Vagina (tissue), 2 donors: ENCODE data around the gene QPCTL. TPM values are rescaled to one million over a fixed set of nuclear protein-coding genes. Genes with fewer than 3 reads are reported as not detected.
A peak's percentile ranks its signal among the peaks of the same experiment; 100 is the strongest.

Source experiments
- DNase-seq, 2 donors: peaks; one replicate each; pipeline ENCODE4 v3.0.0-alpha.2; 2017; ENCODE audit errors: extremely low spot score in 2 of 2
- H3K27ac ChIP-seq: fragments of 200-600 bp; sonication (generic); one replicate; pipeline ENCODE4 v1.5.1; 2019
- H3K27me3 ChIP-seq: fragments of 200-600 bp; sonication (generic); one replicate; pipeline ENCODE4 v1.5.1; 2019
- H3K36me3 ChIP-seq, 2 donors: fragments of 200-600 bp; sonication (generic); one replicate each; pipeline ENCODE4 v1.5.1; 2017 to 2019
- H3K4me1 ChIP-seq: fragments of 200-600 bp; sonication (generic); one replicate; pipeline ENCODE4 v1.5.1; 2019
- H3K4me3 ChIP-seq, 2 donors: fragments of 200-600 bp; sonication (generic); 1 replicate in 1 of 2; 2 replicates in 1 of 2; pipeline ENCODE4 v1.5.1; 2016 to 2019
- H3K9me3 ChIP-seq: fragments of 200-600 bp; sonication (generic); one replicate; pipeline ENCODE4 v1.5.1; 2019
- POLR2A ChIP-seq, 2 donors: fragments of 450-650 bp; IDR thresholded peaks; one replicate each; pipeline ENCODE4 v1.6.1; 2017; ENCODE audit warnings: antibody characterized with exemption in 2 of 2, mild to moderate bottlenecking in 2 of 2, moderate library complexity in 2 of 2
- POLR2AphosphoS5 ChIP-seq, 2 donors: sonication (generic); formaldehyde crosslinking; IDR thresholded peaks; one replicate each; pipeline ENCODE4 v1.9.0; 2017; ENCODE audit warnings: antibody characterized with exemption in 2 of 2, mild to moderate bottlenecking in 2 of 2, low read depth in 1 of 2; ENCODE audit not compliant: insufficient read depth in 1 of 2
- intact Hi-C: fragments of 100-400 bp; cut with DNase I; formaldehyde crosslinking; loops from one replicate; pipeline ENCODE4 v1.15.1; 2023
- total RNA-seq: library from RNA; depleted of rRNA; stranded (reverse); fragments of >200 nt; gene quantifications from one replicate; pipeline ENCODE4 v1.2.3, GENCODE V29; 2016
- TF ChIP-seq, protein P1 (sequence below), 3 experiments: fragments of 450-650 bp in 2 of 3; fragments of 200-600 bp in 1 of 3; sonication (generic) in 1 of 3; IDR thresholded peaks; one replicate each; pipeline ENCODE4 v1.5.1; 2017 to 2019; ENCODE audit warnings: antibody characterized with exemption in 3 of 3, mild to moderate bottlenecking in 2 of 3, moderate library complexity in 2 of 3

Gene QPCTL
- total RNA-seq, 1 donor from 2014 or later, result 4.7 TPM

DNA sequence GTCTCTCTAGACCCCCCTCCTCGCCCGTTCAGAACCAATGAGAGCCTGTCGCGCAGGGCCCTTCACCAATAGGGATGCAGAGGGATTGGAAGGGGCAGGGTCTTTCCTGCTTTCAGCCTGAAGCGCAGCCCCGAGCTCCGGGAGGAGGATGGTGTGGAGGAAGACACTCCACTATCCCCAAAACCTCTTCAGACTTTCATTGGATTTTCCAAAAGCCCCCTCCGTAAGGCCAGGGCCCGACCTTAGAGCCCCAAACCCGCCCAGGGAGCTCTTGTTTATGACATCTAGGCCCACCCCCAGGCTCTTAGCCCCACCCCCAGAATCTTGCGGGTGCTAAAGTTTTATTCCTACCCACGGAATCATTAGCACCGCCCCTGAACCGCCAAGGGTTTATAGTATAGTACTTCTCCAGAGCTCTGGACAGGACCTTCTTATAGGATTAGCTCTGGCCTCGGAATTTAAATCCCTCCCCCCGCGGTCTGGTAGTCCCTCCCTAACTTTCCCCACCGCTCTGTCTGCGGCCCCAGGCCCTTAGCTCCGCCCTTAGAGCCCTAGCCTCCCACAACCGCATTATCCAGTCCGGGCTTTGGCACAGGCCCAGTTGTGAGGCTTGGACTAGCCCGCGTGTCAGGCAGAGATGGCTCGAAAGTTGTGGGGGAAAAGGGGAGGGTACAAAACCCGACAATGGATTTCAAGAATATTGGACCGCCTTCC, 46.7 kb upstream of the QPCTL start:
- Histone ChIP-seq H3K4me3 (peak overlapping the region; percentile 27 to 38), H3K27ac (no peak overlapping the region), H3K9me3 (no peaks in the 10 kb centered on the region), H3K27me3 (no peaks in the 10 kb centered on the region), H3K36me3 (no peaks in the 10 kb centered on the region), H3K4me1 (peaks cover 45% of the 10 kb centered on the region)
- no peak for DNase-seq
- intact Hi-C loops, result no loop called here
- TF ChIP-seq POLR2AphosphoS5 (IDR thresholded peaks at IDR 0.05; ENCODE audit: insufficient read depth in 1 of 2, low read depth in 1 of 2), result no peak
- TF ChIP-seq, protein P1, sequence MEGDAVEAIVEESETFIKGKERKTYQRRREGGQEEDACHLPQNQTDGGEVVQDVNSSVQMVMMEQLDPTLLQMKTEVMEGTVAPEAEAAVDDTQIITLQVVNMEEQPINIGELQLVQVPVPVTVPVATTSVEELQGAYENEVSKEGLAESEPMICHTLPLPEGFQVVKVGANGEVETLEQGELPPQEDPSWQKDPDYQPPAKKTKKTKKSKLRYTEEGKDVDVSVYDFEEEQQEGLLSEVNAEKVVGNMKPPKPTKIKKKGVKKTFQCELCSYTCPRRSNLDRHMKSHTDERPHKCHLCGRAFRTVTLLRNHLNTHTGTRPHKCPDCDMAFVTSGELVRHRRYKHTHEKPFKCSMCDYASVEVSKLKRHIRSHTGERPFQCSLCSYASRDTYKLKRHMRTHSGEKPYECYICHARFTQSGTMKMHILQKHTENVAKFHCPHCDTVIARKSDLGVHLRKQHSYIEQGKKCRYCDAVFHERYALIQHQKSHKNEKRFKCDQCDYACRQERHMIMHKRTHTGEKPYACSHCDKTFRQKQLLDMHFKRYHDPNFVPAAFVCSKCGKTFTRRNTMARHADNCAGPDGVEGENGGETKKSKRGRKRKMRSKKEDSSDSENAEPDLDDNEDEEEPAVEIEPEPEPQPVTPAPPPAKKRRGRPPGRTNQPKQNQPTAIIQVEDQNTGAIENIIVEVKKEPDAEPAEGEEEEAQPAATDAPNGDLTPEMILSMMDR (IDR thresholded peaks at IDR 0.05), result no peak
- TF ChIP-seq POLR2A (IDR thresholded peaks at IDR 0.05), result no peak

DNA sequence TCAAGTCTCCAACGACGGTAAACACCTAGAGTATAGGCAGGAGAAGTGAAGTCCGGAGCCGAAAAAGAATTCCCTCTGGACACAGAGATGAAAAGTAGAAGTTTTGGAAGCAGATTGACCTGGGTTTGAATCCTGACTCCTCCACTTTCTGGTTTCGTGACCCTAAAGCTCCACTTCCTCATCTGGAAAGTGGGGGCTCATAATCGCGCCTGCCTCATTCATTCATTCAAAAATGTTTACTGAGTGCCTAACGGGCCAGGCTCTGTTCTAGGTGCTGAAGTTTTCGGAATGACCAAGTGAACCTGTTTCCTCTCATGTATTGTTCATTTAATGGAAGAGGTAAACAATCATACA, 46.1 kb upstream of the QPCTL start:
- DNase-seq, result no peak
- Histone ChIP-seq H3K4me3 (peak overlapping the region; percentile 27 to 38), H3K9me3 (no peaks in the 10 kb centered on the region), H3K4me1 (peaks cover 40% of the 10 kb centered on the region), H3K27ac (no peak overlapping the region), H3K36me3 (no peaks in the 10 kb centered on the region), H3K27me3 (no peaks in the 10 kb centered on the region)
- intact Hi-C loops, result no loop called here
- TF ChIP-seq, protein P1 (IDR thresholded peaks at IDR 0.05), result no peak
- TF ChIP-seq POLR2AphosphoS5 (IDR thresholded peaks at IDR 0.05; ENCODE audit: insufficient read depth in 1 of 2, low read depth in 1 of 2) (no peak), POLR2A (IDR thresholded peaks at IDR 0.05) (no peak)

DNA sequence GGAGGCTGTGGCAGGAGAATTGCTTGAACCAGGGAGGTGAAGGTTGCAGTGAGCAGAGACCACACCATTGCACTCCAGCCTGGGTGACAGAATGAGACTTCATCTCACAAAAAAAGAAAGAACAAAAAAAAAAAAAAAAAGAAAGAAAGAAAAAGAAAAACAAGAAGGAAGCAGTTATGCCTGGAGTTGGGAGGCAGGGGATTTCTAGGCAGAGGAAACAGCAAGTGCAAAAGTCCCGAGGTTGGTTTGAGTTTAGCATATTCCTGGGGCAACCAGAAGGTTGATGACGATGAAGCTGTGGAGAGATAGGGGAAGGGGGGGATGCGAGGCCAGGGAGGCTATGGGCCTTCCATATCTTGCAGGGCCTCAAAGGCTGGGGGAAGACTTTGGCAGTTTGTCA, 41.7 kb upstream of the QPCTL start:
- intact Hi-C loops, result no loop called here
- DNase-seq, result no peak

DNA sequence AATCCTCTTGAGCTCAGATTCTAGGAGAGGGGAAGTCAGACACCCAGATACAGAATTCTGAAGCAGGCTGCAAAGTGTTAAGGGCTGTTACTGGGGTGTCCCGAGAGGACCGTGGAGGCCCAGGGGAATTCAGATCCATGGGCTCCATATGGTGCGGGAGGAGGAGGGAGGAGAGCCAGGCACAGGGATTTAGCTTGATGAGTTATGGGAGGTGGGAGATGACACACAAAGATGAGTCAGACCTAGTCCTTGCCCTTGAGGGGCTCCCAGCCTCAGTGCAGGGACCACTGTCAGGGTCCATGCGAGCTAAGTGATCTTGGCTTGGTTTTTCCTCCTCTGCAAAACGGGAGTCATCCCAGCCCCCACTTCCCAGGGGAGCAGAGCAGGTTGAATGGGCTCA, 38.8 kb upstream of the QPCTL start:
- TF ChIP-seq POLR2A (IDR thresholded peaks at IDR 0.05), result no peak
- TF ChIP-seq POLR2AphosphoS5 (IDR thresholded peaks at IDR 0.05; ENCODE audit: insufficient read depth in 1 of 2, low read depth in 1 of 2), result no peak
- Histone ChIP-seq H3K4me3 (no peak overlapping the region), H3K27me3 (no peaks in the 10 kb centered on the region), H3K27ac (no peak overlapping the region), H3K4me1 (no peaks in the 10 kb centered on the region), H3K9me3 (no peaks in the 10 kb centered on the region), H3K36me3 (no peaks in the 10 kb centered on the region)
- intact Hi-C loops, result no loop called here
- DNase-seq, result no peak

More for the DNA sequence above, 41.7 kb upstream of the QPCTL start:
- Histone ChIP-seq H3K9me3 (no peaks in the 10 kb centered on the region), H3K27ac (no peak overlapping the region), H3K4me1 (peaks cover 8% of the 10 kb centered on the region), H3K4me3 (no peak overlapping the region), H3K27me3 (no peaks in the 10 kb centered on the region), H3K36me3 (no peaks in the 10 kb centered on the region)
- TF ChIP-seq POLR2A (IDR thresholded peaks at IDR 0.05) (no peak), POLR2AphosphoS5 (IDR thresholded peaks at IDR 0.05; ENCODE audit: insufficient read depth in 1 of 2, low read depth in 1 of 2) (no peak)
- TF ChIP-seq, protein P1 (IDR thresholded peaks at IDR 0.05), result no peak

DNA sequence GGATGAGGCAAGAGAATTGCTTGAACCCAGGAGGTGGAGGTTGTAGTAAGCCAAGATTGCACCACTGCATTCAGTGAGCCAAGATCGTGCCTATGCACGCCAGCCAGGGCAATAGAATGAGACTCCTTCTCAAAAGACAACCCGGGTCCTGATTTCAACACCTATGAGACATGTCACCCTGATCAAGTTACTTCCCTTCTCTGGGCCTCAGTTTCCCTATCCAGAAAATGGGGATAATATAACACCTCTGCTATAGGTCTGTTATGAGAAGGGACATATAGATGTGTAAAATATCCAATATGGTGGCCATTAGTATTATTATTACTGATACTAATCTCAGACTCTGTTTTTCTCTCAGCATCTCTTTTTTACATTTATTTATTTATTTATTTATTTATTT, 37.4 kb upstream of the QPCTL start:
- TF ChIP-seq, protein P1 (IDR thresholded peaks at IDR 0.05), result no peak
- TF ChIP-seq POLR2AphosphoS5 (IDR thresholded peaks at IDR 0.05; ENCODE audit: insufficient read depth in 1 of 2, low read depth in 1 of 2), result no peak
- TF ChIP-seq POLR2A (IDR thresholded peaks at IDR 0.05), result no peak

More for the DNA sequence above, 37.4 kb upstream of the QPCTL start:
- no peaks in the 10 kb centered on the region for H3K9me3 ChIP-seq
- no peak for DNase-seq
- H3K4me1 ChIP-seq, result no peaks in the 10 kb centered on the region
- H3K27me3 ChIP-seq, result no peaks in the 10 kb centered on the region
- intact Hi-C loops, result no loop called here
- H3K27ac ChIP-seq, result no peak overlapping the region
- H3K4me3 ChIP-seq, result no peak overlapping the region
- H3K36me3 ChIP-seq, result no peaks in the 10 kb centered on the region
